HepG2 (cell line): ENCODE measurements around the gene MYO18B. TPM values are rescaled to one million over a fixed set of nuclear protein-coding genes. Genes with fewer than 3 reads are reported as not detected.

ENCODE experiments used
- ATAC-seq: fragments of 200-7000 bp; cut with Tn5 transposase; 3 replicates; pipeline ENCODE4 v1.9.1; 2020; ENCODE audit warnings: mild to moderate bottlenecking, moderate library complexity
- BruUV-seq: library from RNA; stranded (reverse); fragments of 400-500 nt; replicated peaks from 2 replicates; lab custom pipeline; 2021; lab: Mats Ljungman, UMichigan
- CTCF ChIA-PET: fragments of 300-600 bp; formaldehyde crosslinking; extraction: SDS; loops from one replicate; lab custom pipeline; 2021; ENCODE audit warnings: low total read pairs, inconsistent platforms, low intra/inter-chr PET ratio; lab: Yijun Ruan, JAX
- POLR2A ChIA-PET: fragments of 350-600 bp; sonication (Branson Sonifier 250); formaldehyde crosslinking; loops from one replicate; lab custom pipeline; 2020; ENCODE audit warnings: antibody characterized with exemption, inconsistent platforms; lab: Yijun Ruan, JAX
- DNase-seq: peaks from one replicate; pipeline ENCODE4 v3.0.0-alpha.2; 2015; ENCODE audit warnings: low spot score
- FAIRE-seq: peaks from 3 replicates; lab custom pipeline; 2011; peaks lifted over from hg19 to GRCh38; lab: Jason Lieb, UNC
- H2AFZ ChIP-seq: one replicate; pipeline ENCODE4 v1.6.1; 2011; ENCODE audit warnings: low read length, inconsistent platforms
- H3K27ac ChIP-seq: fragments of 300-600 bp; 3 replicates; pipeline ENCODE4 v1.8.0; 2011; ENCODE audit warnings: mixed run types, mild to moderate bottlenecking, mixed read lengths, low read length, inconsistent platforms; ENCODE audit not compliant: insufficient read depth; ENCODE audit errors: extremely low read length
- H3K27me3 ChIP-seq, 2 experiments: fragments of 200-600 bp in 1 of 2; 2 replicates in 1 of 2; 3 replicates in 1 of 2; pipeline versions ENCODE4 v1.6.0 to v1.8.0; 2011; ENCODE audit warnings: low read length in 2 of 2, mild to moderate bottlenecking in 2 of 2, moderate library complexity in 2 of 2, inconsistent platforms in 1 of 2; ENCODE audit not compliant: insufficient read depth in 2 of 2, control insufficient read depth in 1 of 2
- H3K36me3 ChIP-seq, 2 experiments: fragments of 200-600 bp in 1 of 2; replicated peaks in 1 of 2; 2 replicates in 1 of 2; 3 replicates in 1 of 2; pipeline versions ENCODE4 v1.5.1 to v1.8.0; 2011; ENCODE audit warnings: low read length in 2 of 2, inconsistent platforms in 1 of 2; ENCODE audit not compliant: insufficient read depth in 2 of 2, control insufficient read depth in 1 of 2
- H3K4me1 ChIP-seq: 2 replicates; pipeline ENCODE4 v1.5.1; 2012; ENCODE audit warnings: low read length, inconsistent platforms; ENCODE audit not compliant: insufficient read depth
- H3K4me2 ChIP-seq: 2 replicates; pipeline ENCODE4 v1.6.0; 2011; ENCODE audit warnings: low read depth, low read length, inconsistent platforms
- H3K4me3 ChIP-seq, 3 experiments: fragments of 200-600 bp in 1 of 3; sonication (generic), shearing (Covaris generic) in 1 of 3; replicated peaks in 1 of 3; 2 replicates each; pipeline ENCODE4 v1.5.1; 2011 to 2016; ENCODE audit warnings: low read length in 3 of 3, inconsistent platforms in 2 of 3, low read depth in 2 of 3, mild to moderate bottlenecking in 2 of 3, control low read depth in 1 of 3, mixed read lengths in 1 of 3; ENCODE audit not compliant: insufficient read depth in 1 of 3
- H3K79me2 ChIP-seq: one replicate; pipeline ENCODE4 v1.6.1; 2011; ENCODE audit warnings: low read length, inconsistent platforms; ENCODE audit not compliant: insufficient read depth
- H3K9ac ChIP-seq: 2 replicates; pipeline ENCODE4 v1.6.0; 2011; ENCODE audit warnings: mild to moderate bottlenecking, low read depth, low read length, inconsistent platforms; ENCODE audit not compliant: insufficient read depth
- H3K9me3 ChIP-seq: 2 replicates; pipeline ENCODE4 v1.5.1; 2012; ENCODE audit warnings: mild to moderate bottlenecking, low read length
- H4K20me1 ChIP-seq: 2 replicates; pipeline ENCODE4 v1.6.0; 2011; ENCODE audit warnings: inconsistent platforms, mild to moderate bottlenecking, low read length, moderate library complexity; ENCODE audit not compliant: insufficient read depth
- IRF1 ChIP-seq: sonication (generic); formaldehyde crosslinking; IDR thresholded peaks from 2 replicates; pipeline ENCODE4 v1.4.0; 2020; ENCODE audit warnings: low read depth, mild to moderate bottlenecking, missing genetic modification reagents
- ISL2 ChIP-seq: sonication (generic); formaldehyde crosslinking; IDR thresholded peaks from 2 replicates; pipeline ENCODE4 v1.5.0; 2020; ENCODE audit warnings: missing genetic modification reagents
- KDM5B ChIP-seq: sonication (generic); formaldehyde crosslinking; IDR thresholded peaks from 2 replicates; pipeline ENCODE4 v1.4.0; 2020; ENCODE audit warnings: missing genetic modification reagents, mild to moderate bottlenecking, borderline replicate concordance
- MAX ChIP-seq: IDR thresholded peaks from 2 replicates; pipeline ENCODE4 v1.6.1; 2012; ENCODE audit warnings: inconsistent platforms
- RNF2 ChIP-seq: fragments of 450-650 bp; conservative IDR thresholded peaks from 2 replicates; pipeline ENCODE4 v1.6.1; 2016; ENCODE audit warnings: low read depth
- SNAPC4 ChIP-seq: sonication (generic); formaldehyde crosslinking; IDR thresholded peaks from 2 replicates; pipeline ENCODE4 v1.4.0; 2020; ENCODE audit warnings: mild to moderate bottlenecking, missing genetic modification reagents
- STAT6 ChIP-seq: sonication (generic); formaldehyde crosslinking; IDR thresholded peaks from 2 replicates; pipeline ENCODE4 v1.4.0; 2020; ENCODE audit warnings: missing genetic modification reagents, mild to moderate bottlenecking, borderline replicate concordance
- TFE3 ChIP-seq: IDR thresholded peaks from 2 replicates; pipeline ENCODE4 v1.6.1; 2016
- TGIF2 ChIP-seq: IDR thresholded peaks from 2 replicates; pipeline ENCODE4 v1.6.1; 2016; ENCODE audit warnings: control low read depth, missing compliant biosample characterization
- ZNF350 ChIP-seq: sonication (generic); formaldehyde crosslinking; IDR thresholded peaks from 2 replicates; pipeline ENCODE4 v1.4.0; 2020; ENCODE audit warnings: mild to moderate bottlenecking, low read depth, missing genetic modification reagents, borderline replicate concordance
- ZNF383 ChIP-seq: sonication (generic); formaldehyde crosslinking; IDR thresholded peaks from 2 replicates; pipeline ENCODE4 v1.4.0; 2020; ENCODE audit warnings: missing genetic modification reagents, mild to moderate bottlenecking, borderline replicate concordance
- ZNF432 ChIP-seq: sonication (generic); formaldehyde crosslinking; IDR thresholded peaks from 2 replicates; pipeline ENCODE4 v1.5.0; 2020; ENCODE audit warnings: missing genetic modification reagents, mild to moderate bottlenecking, borderline replicate concordance
- ZNF674 ChIP-seq: sonication (generic); formaldehyde crosslinking; IDR thresholded peaks from 2 replicates; pipeline ENCODE4 v1.5.0; 2020; ENCODE audit warnings: low read depth, mild to moderate bottlenecking, missing genetic modification reagents
- WGBS: methylation state at CpG from one replicate; pipeline ENCODE4 v1.1.6; 2017; ENCODE audit warnings: low lambda C conversion rate; 5-methylcytosine and 5-hydroxymethylcytosine counted together
- in situ Hi-C: cut with HindIII; loops from 2 replicates; pipeline ENCODE4 v1.10.0; 2017; ENCODE audit warnings: low pct_unique_long_range_greater_than_20kb; ENCODE audit not compliant: extremely low pct_ligation_motif_present
- intact Hi-C: fragments of 100-400 bp; cut with micrococcal nuclease; formaldehyde crosslinking; loops from one replicate; pipeline ENCODE4 v1.10.0; 2022; ENCODE audit not compliant: unreplicated experiment
- polyA plus RNA-seq, 8 experiments: library from polyadenylated mRNA; depleted of rRNA in 3 of 8; stranded (reverse) in 7 of 8; unstranded in 1 of 8; fragments of >200 nt; fragmentation: Illumina TruSeq in 4 of 8; extraction: Trizol in 4 of 8; gene quantifications; 2 replicates each; pipeline versions ENCODE4 v1.2.1 to v1.2.3, GENCODE V29; 2011 to 2016; ENCODE audit warnings: low read depth in 4 of 8, missing spikeins in 1 of 8, mixed read lengths in 1 of 8; ENCODE audit not compliant: insufficient read depth in 1 of 8
- total RNA-seq, 5 experiments: library from RNA; depleted of rRNA; stranded (reverse); fragments of >200 nt; fragmentation: Illumina TruSeq; extraction: Trizol; gene quantifications; 2 replicates each; pipeline ENCODE4 v1.2.3, GENCODE V29; 2016; ENCODE audit warnings: low read depth in 1 of 5

The MYO18B gene
- total and polyA plus RNA-seq, 2 of the 13 experiments (the other 11 are each of a cell fraction or from before 2014, with no cell fraction given), result 0.01 TPM; not detected in 1

GRCh38 chr22:26004477-26004876 lies 262.5 kb downstream of the MYO18B start:
- no peak overlapping the region for H3K9ac ChIP-seq
- H3K4me1 ChIP-seq, result no peaks in the 10 kb centered on the region
- no peaks in the 10 kb centered on the region for H3K27me3 ChIP-seq
- no peak overlapping the region for H3K4me2 ChIP-seq
- ATAC-seq, result no peak
- H3K4me3 ChIP-seq, result no peak overlapping the region
- ChIA-PET CTCF (no interaction called here), POLR2A (no interaction called here)
- H3K36me3 ChIP-seq, result no peaks in the 10 kb centered on the region
- BruUV-seq, result no TSS peak
- no peak overlapping the region for H3K27ac ChIP-seq
- WGBS, result no CpG with 5 or more reads among the region's 4 CpGs
- H2AFZ ChIP-seq, result no peak overlapping the region
- DNase-seq, result no peak
- no peaks in the 10 kb centered on the region for H4K20me1 ChIP-seq
- no peak for FAIRE-seq
- intact Hi-C loops, result loop anchor here (10.0 kb wide), 1 partner anchor 60 kb away; no protein-coding TSS in a partner anchor
- H3K79me2 ChIP-seq, result no peaks in the 10 kb centered on the region
- no peaks in the 10 kb centered on the region for H3K9me3 ChIP-seq
- in situ Hi-C loops, result no loop called here
- TF ChIP-seq ZNF383 (CRISPR knock-in tag) (no peak), KDM5B (CRISPR knock-in tag) (no peak), IRF1 (no peak), SNAPC4 (CRISPR knock-in tag) (no peak), ISL2 (CRISPR knock-in tag) (no peak), ZNF432 (CRISPR knock-in tag) (no peak), MAX (no peak), ZNF674 (CRISPR knock-in tag) (no peak), RNF2 (no peak), ZNF350 (CRISPR knock-in tag) (no peak), STAT6 (CRISPR knock-in tag) (no peak), TFE3 (no peak), TGIF2 (CRISPR knock-in tag) (no peak)
